ENCODE results near the gene ATP10A.

The ATP10A gene

DNA sequence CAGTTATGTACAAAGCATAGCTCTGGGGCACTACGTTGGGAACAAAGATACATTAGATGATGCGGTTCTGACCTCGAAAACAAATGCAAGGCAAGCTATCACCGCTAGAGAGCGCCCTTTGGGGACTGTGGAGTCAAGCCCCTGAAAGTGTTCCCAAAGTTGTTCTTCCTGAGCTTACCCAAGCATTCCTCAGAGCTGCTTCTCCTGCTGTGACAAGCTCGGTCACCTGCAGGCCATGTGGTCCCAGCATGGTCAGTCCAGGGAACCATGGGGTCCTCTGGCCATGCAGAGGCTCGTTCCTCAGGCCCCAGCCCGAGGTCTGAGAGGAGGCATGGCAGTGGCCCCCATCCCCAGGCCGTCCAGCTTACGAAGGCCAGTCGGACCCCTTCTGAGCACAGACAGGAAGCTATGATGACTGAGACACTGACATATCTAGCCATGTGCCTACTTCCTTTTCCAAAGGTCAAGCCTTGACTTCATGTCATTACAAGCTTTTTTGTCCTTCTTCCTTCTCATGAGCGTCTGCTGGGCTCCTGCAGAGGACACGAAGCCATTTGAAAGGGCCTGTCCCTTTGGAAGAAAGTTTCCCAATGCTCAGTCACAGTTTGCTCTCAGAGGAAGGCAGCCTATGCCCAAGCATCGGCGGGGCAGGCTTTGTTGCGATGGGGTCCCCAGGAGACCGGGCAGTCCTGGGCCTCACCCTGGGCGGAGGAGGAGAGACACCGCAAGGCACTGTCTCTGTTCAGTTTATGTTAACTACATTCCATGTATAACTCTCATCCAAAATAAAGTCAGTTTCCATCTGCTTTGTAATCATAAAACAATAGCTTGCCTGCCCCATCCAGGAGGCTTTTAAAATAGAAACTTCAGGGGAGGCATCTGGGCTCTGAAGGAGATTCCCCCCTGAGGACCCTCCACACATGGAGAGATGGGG, 79.3 kb downstream of the ATP10A start:
- Histone ChIP-seq H3K4me1 (peaks cover 39 to 77% (median 60%) of the 10 kb centered on the region in 10 experiments), H3K4me2 (peak overlapping the region; percentile 31 to 84 (median 67)), H4K20me1 (peaks cover 0 to 11% (median 0%) of the 10 kb centered on the region in 11 experiments; a peak in 1 of 22 replicates), H3K4me3 (no peak overlapping the region), H3K27ac (peak overlapping the region in 1 of 11 experiments; percentile 14; a peak in 1 of 22 replicates), H3K36me3 (peaks cover 0 to 15% (median 12%) of the 10 kb centered on the region in 11 experiments; a peak in 11 of 22 replicates), H3K9me3 (replicated peaks in 1 of 11) (no peaks in the 10 kb centered on the region), H3K9ac (no peak overlapping the region), H3K27me3 (peaks cover 0 to 15% (median 0%) of the 10 kb centered on the region in 11 experiments; a peak in 2 of 22 replicates)
- TF ChIP-seq Cebpa-rat (IDR thresholded peaks at IDR 0.05): no peak

DNA sequence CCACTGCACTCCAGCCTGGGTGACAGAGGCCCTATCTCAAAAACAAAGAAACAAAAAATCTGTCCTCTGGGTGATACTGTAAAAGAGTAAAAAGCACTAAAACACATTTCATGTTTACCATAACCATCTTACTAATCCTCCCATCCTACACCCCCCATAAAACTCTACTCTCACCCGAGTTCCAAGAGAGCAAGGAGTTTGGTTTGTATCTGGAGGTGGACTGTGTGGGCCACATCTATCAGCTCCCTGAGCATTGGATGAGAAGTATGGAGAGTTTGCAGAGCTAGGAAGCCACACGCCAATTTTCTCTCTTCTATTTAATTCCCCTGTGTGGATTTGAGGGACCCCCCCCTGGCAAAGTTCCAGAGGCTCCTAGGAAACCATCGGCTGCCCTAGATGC, 80.0 kb downstream of the ATP10A start:
- H3K4me2 ChIP-seq: peak overlapping the region in 7 of 11 experiments; percentile 64 to 84 (median 72); a peak in 9 of 22 replicates
- no peak overlapping the region for H3K27ac ChIP-seq
- no peak overlapping the region for H3K4me3 ChIP-seq
- no peak overlapping the region for H3K9ac ChIP-seq
- H3K4me1 ChIP-seq: peaks cover 43 to 77% (median 60%) of the 10 kb centered on the region in 10 experiments
- H3K27me3 ChIP-seq: peaks cover 0 to 9% (median 0%) of the 10 kb centered on the region in 11 experiments; a peak in 2 of 22 replicates
- no peak for TF ChIP-seq Cebpa-rat (IDR thresholded peaks at IDR 0.05)
- peaks cover 0 to 15% (median 12%) of the 10 kb centered on the region in 11 experiments; a peak in 11 of 22 replicates for H3K36me3 ChIP-seq
- H3K9me3 ChIP-seq (replicated peaks in 1 of 11): no peaks in the 10 kb centered on the region
- peaks cover 0 to 11% (median 0%) of the 10 kb centered on the region in 11 experiments; a peak in 1 of 22 replicates for H4K20me1 ChIP-seq

DNA sequence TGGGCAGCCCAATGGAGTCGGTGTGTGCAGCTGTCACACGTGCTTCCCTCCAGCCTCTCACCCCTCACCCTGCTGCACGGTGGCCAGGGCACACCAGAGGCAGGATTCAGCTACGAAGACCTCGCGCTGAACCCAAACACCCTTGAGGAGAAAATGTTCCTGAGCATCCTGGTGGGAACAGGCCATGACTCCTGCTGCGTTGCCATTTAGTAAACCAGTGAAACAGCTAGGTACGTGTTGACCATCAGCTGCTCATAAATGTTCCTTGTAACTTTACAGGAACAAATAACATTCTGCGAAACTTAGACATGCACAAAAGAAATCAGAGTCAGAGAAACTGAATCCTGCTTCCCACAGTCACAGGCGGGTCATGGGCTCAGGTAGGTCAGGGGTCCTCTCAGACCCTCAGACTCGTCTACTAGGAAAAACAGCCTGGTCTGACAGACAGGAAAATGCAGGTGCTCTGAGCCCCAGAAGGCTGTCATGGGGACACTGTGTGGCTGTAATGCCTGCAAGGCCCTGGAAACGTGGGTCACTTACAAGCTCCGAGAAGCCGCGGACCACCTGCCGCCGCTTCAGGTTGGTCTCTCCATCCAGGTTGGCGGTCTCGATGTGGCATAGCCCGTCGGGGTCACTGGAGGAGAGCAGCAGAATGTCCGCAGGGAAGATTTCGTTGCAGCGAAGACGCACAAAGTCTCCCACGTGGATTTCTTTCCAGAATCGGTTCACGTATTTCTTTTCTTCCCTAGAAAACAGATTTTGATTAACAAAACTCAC, 82.5 kb downstream of the ATP10A start:
- Histone ChIP-seq H3K9ac (no peak overlapping the region), H3K4me2 (no peak overlapping the region), H3K27ac (no peak overlapping the region), H3K27me3 (peaks cover 0 to under 1% (median 0%) of the 10 kb centered on the region in 11 experiments; a peak in 1 of 22 replicates), H3K36me3 (peaks cover 0 to 15% (median 12%) of the 10 kb centered on the region in 11 experiments; a peak in 11 of 22 replicates), H3K9me3 (replicated peaks in 1 of 11) (no peaks in the 10 kb centered on the region), H3K4me1 (peaks cover 34 to 78% (median 57%) of the 10 kb centered on the region in 10 experiments), H4K20me1 (peaks cover 0 to 5% (median 0%) of the 10 kb centered on the region in 11 experiments; a peak in 2 of 22 replicates), H3K4me3 (no peak overlapping the region)
- TF ChIP-seq Cebpa-rat (IDR thresholded peaks at IDR 0.05): no peak

DNA sequence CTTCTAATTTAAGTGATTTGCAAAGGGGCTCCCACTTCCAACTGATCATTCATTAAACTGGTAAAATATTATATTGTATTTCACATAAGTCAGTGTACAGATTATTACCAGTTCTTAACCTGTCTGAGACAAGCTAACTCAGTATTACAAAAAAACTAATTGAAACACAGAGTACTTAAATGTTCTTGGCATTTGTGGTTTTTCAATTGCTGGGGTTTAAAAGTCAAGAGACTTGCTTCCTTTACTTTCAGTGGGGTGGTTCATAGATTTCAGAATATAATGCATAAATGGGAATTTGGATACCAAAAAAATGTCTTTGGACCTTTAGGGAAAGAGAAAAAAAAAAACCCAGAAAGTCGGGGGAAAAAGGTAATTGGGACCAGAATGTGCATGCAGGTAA, 85.0 kb downstream of the ATP10A start:
- Histone ChIP-seq H3K36me3 (peaks cover 0 to 15% (median 12%) of the 10 kb centered on the region in 11 experiments; a peak in 11 of 22 replicates), H3K9me3 (replicated peaks in 1 of 11) (no peaks in the 10 kb centered on the region), H3K27ac (no peak overlapping the region), H4K20me1 (peaks cover 0 to 5% (median 0%) of the 10 kb centered on the region in 11 experiments; a peak in 2 of 22 replicates), H3K4me2 (peak overlapping the region; percentile 27 to 70 (median 60)), H3K4me1 (peaks cover 35 to 78% (median 53%) of the 10 kb centered on the region in 10 experiments), H3K9ac (no peak overlapping the region), H3K27me3 (peaks cover 0 to 3% (median 0%) of the 10 kb centered on the region in 11 experiments; a peak in 2 of 22 replicates), H3K4me3 (no peak overlapping the region)
- TF ChIP-seq Cebpa-rat (IDR thresholded peaks at IDR 0.05): no peak

DNA sequence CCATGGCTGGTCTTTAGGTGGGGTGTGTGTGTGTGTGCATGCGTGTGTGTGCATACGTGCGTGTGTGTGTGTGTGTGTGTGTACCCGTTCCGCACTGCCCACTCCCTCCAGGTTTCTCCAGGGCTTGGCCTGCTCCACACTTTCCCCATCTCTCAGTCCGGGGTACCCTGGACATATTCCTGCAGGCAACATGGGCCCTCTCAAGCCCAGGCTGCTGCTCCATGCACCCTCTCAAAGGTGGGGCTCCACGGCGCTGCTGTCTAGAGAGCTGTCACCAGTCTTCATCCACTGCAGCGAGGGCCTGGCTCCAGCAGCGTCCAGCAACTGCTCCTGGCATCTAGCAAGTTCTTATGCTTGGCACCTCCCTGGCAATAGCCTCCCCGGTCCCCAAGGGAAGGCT, 86.1 kb downstream of the ATP10A start:
- Histone ChIP-seq H3K4me3 (no peak overlapping the region), H3K27me3 (peaks cover 0 to 3% (median 0%) of the 10 kb centered on the region in 11 experiments; a peak in 2 of 22 replicates), H4K20me1 (peaks cover 0 to 5% (median 0%) of the 10 kb centered on the region in 11 experiments; a peak in 2 of 22 replicates), H3K4me2 (peak overlapping the region in 7 of 11 experiments; percentile 0 to 67 (median 54); a peak in 4 of 22 replicates), H3K9ac (no peak overlapping the region), H3K4me1 (peaks cover 43 to 82% (median 60%) of the 10 kb centered on the region in 10 experiments), H3K27ac (no peak overlapping the region), H3K36me3 (peaks cover 0 to 15% (median 12%) of the 10 kb centered on the region in 11 experiments; a peak in 11 of 22 replicates), H3K9me3 (replicated peaks in 1 of 11) (no peaks in the 10 kb centered on the region)
- TF ChIP-seq Cebpa-rat (IDR thresholded peaks at IDR 0.05): no peak

DNA sequence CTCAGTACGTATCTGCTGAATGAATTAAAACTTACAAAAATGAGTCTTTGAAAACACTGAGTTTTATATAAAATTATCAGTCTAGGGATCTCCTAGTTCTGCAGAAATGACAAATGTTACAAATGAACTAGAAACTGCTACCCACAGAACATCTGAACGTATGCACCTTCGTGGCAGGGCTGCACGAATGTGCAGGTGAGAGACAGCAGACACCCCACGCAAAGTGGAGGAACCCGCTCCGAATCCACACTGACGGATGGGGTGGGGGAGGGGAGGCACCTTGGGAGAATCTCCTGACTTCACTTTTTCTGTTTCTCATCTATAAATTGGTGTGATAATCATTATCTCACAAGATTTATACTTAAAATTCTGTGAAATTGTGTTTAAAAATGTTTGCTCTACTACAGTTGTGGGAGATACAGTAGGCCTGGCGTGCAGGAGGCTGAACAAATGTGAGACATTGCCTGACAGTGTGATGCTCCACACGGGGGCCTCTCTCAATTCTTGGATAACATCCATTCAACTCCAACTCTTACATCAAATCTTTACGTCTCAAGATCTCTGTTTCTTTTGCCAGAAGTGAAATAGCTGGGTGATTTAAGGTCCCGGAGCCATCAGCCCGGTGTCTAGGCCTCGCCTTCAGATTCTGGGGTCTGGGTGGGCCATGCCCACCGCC, 86.9 kb downstream of the ATP10A start:
- no peak overlapping the region for H3K4me3 ChIP-seq
- H3K4me2 ChIP-seq: peak overlapping the region in 8 of 11 experiments; percentile 59 to 78 (median 63); a peak in 13 of 22 replicates
- no peak for TF ChIP-seq Cebpa-rat (IDR thresholded peaks at IDR 0.05)
- H3K9me3 ChIP-seq (replicated peaks in 1 of 11): no peaks in the 10 kb centered on the region
- peaks cover 0 to 3% (median 0%) of the 10 kb centered on the region in 11 experiments; a peak in 2 of 22 replicates for H3K27me3 ChIP-seq
- no peak overlapping the region for H3K27ac ChIP-seq
- peaks cover 0 to 5% (median 0%) of the 10 kb centered on the region in 11 experiments; a peak in 2 of 22 replicates for H4K20me1 ChIP-seq
- peaks cover 43 to 86% (median 66%) of the 10 kb centered on the region in 10 experiments for H3K4me1 ChIP-seq
- H3K9ac ChIP-seq: no peak overlapping the region
- peaks cover 0 to 15% (median 12%) of the 10 kb centered on the region in 11 experiments; a peak in 11 of 22 replicates for H3K36me3 ChIP-seq

DNA sequence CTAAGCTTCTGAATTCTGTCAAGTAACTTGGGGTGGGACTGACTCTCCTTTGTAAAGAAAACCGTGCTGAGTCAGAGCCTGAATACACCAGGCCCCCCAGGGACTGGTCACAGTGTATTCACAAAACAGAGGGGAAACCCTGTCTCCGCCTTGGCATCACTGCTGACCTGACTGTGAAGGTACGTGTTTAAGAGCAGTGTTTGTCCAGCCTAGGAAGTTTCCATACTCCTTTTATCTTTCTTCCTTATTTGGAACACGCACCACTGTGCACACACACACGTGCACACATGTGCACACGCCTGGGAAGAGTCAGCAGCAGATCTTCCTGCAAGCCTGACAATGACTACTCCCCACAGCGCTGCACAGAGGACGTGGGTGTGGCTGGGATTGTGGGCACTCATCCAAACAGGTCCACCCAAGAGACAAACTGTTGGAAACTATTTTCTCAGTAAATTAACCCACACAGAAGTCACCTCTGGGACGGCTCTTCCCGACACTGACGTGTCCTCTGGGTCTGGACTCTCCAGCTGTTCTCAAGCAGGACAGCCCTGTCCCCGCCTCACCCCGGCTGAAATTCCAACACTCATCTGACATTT, 87.7 kb downstream of the ATP10A start:
- Histone ChIP-seq H3K9ac (no peak overlapping the region), H3K4me1 (peaks cover 43 to 93% (median 66%) of the 10 kb centered on the region in 10 experiments), H3K4me3 (no peak overlapping the region), H4K20me1 (peaks cover 0 to 4% (median 0%) of the 10 kb centered on the region in 11 experiments; a peak in 2 of 22 replicates), H3K27me3 (peaks cover 0 to 3% (median 0%) of the 10 kb centered on the region in 11 experiments; a peak in 2 of 22 replicates), H3K9me3 (replicated peaks in 1 of 11) (no peaks in the 10 kb centered on the region), H3K4me2 (peak overlapping the region; percentile 59 to 78 (median 64)), H3K36me3 (peaks cover 0 to 10% (median 6%) of the 10 kb centered on the region in 11 experiments; a peak in 12 of 22 replicates), H3K27ac (peak overlapping the region in 2 of 11 experiments; percentile 31 to 43; a peak in 2 of 22 replicates)
- TF ChIP-seq Cebpa-rat (IDR thresholded peaks at IDR 0.05): no peak
